ENCODE results near the gene S100P.

- TF ChIP-seq CTCF (IDR thresholded peaks at IDR 0.05) (no peak), POLR2A (IDR thresholded peaks at IDR 0.05) (no peak)
Observed at GRCh38 chr4:6706173-6706572, 12.5 kb downstream of the S100P start.

Data from thyroid gland (tissue), 4 donors.